NCI-H2107 (cell line): ENCODE data around the gene BCAS1.

Experiments used
- DNase-seq: peaks from one replicate; lab custom pipeline; 2025; lab: John Stamatoyannopoulos, UW

Gene BCAS1

DNA sequence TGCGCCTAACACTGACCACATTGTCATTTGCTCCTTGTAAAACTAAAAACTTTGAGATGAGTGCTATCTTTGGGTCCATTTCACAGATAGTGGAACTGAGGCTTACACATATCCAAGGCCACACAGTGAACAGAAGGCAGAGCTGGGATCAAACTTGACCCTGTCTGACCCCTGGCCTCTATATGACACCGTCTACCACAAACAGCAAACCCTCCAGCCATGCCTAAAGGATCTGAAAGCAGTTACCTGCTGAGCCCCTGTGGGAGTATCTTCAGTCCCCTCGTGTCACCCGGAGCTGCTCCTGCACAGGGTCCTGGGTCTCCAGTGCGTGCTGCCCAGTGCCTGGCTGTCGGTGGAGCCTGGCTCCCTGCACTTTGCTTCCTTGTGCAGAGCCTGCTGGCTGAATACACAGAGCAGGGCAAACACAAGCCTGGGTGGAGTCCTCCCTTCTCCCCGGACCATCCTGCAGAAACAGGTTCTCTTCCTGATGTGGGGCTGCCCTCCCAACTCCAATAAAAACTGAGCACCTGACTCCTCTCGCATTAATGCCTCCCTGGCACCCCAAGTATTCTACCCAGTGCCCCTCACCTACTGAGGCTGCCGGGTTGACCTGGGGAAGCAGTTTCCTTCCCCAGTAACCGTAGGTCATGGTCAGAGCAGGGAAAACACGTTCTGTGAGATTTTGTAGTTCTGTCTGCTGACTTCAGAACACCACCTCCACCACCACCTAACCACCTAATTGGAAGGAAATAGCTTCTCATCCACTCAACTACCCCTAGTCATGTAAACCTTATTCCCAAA lies at the start of gene BCAS1:
Gene BCAS1, minus strand, starts transcription at position 408 of the 801 bp plus-strand sequence. CDS start 11,876 bp downstream, outside the sequence.
- DNase-seq: no peak

GRCh38 chr20:54119744-54120143 lies 49.4 kb upstream of the BCAS1 start:
- DNase-seq: no peak

DNA sequence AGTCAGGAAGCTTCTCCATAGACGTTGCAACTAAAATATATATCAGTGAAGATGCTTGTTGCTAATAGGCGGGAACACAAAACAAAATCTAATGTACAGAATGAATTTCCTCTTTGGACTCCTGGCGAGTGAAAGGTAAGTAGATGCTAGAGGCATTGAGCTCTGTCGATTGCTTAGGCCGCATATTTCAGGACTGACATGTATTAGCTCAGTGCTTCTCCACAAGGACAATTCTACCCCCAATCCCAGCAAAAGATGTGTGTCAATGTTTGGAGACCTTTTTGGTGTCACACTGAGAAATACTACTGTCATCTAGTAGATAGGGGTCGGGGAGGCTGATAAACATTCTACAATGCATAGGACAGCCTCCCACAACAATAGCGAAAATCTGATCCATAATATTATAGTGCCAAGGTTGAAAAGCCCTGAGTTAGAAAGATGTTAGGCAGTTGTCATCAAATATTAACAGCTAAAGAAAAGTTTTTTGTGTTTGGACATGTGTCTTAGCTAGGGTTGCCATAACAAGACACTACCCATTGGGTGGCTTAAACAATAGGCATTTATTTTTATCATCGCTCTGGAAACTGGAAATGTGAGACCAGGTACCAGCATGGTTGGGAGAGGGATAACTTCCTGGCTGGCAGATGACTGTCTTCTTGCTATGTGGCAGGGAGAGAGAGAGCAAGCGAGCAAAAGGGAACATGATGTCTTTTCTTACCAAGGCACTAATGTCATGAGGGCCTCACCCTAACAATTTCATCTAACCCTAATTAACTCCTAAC lies 48.0 kb upstream of the BCAS1 start:
- no peak for DNase-seq

DNA sequence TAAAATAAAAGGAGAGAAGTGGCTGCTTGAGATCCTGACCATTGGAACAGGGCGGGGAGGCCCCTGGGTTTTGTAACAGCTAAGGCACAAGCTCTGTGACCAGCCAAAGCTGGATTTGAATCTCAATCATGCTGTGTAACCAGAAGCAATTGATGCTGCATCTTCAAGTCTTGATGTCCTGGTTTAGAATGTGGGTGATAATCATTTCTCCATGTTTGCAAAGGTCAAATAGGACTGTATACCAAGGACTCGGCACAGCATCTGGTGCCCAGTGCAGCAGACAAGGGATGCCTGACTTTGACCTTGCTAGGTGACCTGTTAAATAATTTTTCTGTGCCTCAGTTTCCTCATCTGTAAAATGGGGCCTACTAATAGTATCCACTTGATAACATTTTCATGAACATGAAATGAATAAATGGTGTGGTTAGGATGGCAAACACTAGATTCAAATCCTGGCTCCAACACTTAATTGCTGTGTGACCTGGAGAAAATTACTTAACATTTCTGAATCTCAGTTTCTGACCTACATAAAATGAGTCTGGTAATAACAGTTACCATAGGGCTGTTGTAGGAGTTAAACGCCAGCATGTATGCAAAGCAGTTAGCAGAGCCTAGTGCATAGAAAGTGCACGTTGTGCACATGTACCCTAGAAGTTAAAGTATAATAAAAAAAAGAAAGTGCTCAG lies 46.3 kb upstream of the BCAS1 start:
- no peak for DNase-seq

DNA sequence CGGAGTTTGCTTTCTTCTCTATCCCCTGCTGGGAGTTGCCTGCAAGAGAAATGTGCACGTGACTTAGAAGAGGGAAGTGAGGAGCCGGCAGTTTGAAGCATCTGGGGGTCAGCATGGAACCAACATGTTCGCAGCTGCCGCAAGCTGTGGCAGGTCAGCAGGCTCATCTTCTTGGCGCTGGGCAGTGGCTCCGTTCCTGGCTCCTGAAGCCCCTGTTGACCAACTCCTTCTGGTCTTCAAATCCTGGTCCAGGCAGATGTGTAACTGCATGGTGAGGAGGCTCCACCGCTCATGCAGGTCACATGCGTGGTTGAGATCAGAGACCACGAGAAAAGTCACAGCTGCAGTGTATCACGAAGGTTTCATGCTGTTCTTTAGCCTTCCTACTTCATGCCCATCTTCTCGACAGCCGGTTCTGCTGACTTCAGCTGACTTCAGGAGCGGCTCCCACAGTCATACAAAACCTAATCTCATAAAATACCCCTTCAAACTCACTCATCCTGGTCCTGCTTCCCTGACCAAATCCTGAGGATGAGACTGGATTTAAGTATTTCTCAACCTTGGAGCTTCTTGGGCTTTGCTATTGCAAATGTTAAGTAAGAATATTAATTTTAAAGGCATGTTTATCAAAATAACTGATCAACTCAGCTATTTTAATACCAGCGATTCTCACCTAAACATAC lies 44.9 kb upstream of the BCAS1 start:
- DNase-seq: no peak

- DNase-seq: no peak
These were observed 43.7 kb upstream of the BCAS1 start for GRCh38 chr20:54114109-54114508.

DNA sequence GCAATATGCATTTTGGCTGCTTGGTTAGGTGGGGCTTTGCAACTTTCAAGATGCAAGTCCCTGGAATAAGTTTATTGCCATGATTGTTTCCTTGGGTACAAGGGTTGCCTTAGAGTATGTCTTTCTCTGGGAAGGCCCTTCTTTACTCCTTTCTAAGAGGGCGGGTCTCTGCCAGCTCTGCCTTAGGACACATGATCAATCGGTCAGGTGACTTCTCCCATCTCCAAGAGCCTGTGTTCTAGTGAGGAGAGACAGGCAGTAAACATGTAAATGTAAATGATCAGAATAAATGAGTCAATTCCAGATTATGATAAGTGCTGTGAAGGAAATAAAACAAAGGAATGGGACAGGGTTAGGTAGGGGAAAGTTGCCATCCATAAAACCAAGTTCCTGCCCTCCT lies 43.2 kb upstream of the BCAS1 start:
- no peak for DNase-seq

GRCh38 chr20:54112221-54112884 lies 42.0 kb upstream of the BCAS1 start:
- no peak for DNase-seq

DNA sequence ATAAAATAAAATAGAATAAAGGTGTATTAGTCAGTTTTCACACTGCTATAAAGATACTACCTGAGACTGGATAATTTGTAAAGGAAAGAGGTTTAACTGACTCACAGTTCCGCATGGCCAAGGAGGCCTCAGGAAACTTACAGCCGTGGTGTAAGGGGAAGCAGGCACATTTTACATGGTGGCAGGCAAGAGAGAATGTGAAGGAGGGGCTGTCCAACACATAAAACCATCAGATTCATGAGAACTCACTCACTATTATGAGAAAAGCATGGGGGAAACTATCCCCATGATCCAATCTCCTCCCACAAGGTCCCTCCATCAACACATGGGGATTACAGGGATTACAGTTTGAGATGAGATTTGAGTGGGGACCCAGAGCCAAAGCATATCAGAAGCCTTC lies 41.1 kb upstream of the BCAS1 start:
- no peak for DNase-seq

DNA sequence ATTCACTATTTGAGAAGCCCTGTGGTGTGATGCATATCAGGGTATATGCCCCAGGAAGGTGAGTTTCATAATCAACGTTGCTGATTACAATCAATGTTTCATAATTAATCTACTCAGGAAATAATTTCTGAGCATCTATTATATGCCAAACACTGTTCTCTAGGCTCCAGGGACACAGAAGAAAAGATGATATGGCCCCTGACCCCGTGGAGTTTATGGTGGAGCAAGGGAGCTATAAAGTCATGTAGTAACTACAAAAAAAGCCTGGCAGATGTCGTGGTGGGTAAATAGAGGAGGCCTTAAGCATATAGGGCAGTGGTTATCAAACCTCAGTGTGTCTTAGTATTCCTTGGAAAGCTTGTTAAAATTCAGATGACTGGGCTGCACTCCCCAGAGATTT lies 40.1 kb upstream of the BCAS1 start:
- no peak for DNase-seq

- no peak for DNase-seq
These were observed 39.6 kb upstream of the BCAS1 start for GRCh38 chr20:54110041-54110440.

GRCh38 chr20:54108817-54109216 lies 38.4 kb upstream of the BCAS1 start:
- DNase-seq: no peak

DNA sequence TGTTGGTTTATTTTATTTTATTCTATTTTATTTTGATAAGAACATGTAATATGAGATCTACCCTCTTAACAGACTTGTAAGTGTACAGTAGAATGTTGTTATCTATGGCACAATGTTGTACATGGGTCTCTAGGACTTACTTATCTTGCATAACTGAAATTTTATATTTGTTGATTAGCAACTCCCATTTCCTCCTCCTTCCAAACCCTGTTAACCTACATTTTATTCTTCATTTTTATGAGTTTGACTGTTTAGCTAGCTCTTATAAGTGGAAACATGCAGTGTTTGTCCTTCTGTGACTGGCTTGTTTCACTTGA lies 37.9 kb upstream of the BCAS1 start:
- DNase-seq: no peak

DNA sequence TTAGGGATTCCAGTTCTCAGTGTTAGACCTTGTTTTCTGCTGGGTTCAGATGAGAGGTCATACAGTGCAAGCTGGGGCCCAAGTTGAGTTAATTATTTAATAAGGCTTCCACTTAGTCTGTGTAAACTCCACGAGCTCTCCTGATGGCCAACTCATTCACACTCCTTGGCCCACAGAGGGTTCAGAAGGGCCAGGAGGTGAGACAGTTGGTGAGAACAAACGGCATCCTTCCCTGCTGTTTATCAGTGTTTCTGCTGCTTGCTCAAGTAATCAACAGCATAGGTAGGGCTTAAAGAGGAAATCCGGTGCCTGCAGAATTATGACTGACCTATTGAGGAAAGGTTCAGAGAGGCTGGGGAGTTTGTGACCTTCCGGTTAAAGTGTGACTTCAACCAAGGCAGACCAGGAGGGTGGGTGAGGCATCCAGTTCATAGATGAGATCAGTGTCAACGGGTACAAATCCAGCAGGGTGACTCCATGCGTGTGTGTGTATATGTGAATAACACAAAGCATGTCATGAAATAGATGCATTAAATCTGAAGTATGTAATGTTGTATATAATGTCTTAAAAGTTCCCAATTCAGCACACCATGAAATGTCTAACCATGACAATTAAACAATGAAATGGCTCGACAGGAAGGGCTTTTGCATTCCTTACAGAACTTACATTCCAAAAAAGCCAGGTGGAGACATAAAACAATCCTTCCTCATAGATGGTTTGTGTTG lies 37.4 kb upstream of the BCAS1 start:
- no peak for DNase-seq

DNA sequence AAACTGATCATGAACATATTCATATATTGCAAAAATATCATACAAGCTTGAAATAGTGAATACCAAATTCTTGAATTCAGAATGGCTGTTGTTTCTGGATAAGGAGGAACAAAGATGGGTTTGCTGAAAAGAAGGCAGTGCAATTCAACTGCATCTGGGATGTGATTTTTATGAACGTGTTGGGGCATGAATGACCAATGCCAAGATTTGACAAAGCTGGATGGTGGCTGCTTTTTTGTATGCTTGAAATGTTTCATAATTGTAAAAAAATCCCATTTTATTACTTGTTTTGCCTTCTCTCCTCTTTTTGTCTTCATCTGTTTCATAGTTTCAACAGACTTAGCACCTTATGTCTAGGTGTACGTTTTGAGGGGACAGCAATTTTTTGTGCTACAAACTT lies 36.8 kb upstream of the BCAS1 start:
- DNase-seq: no peak

GRCh38 chr20:54106162-54106561 lies 35.8 kb upstream of the BCAS1 start:
- DNase-seq: no peak

DNA sequence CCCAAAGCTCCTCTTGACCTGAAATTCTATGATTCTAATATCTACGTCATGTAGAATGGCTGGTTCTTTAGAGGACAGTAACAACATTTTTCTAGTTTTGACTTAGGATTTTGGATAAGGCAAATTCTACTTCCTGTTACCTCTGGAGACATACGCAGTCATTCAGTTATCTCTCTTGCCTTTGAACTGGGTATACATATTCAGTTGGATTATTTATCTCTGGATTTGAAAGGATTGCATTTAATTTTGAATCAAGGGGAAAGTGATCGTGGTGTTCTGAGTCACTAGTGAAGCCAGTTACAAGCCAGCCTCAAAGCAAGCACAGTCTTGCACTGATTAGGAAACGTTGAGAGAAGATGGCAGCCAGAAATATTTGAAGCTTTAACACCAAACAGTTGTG lies 35.3 kb upstream of the BCAS1 start:
- DNase-seq: no peak

GRCh38 chr20:54104781-54105180 lies 34.4 kb upstream of the BCAS1 start:
- DNase-seq: no peak

DNA sequence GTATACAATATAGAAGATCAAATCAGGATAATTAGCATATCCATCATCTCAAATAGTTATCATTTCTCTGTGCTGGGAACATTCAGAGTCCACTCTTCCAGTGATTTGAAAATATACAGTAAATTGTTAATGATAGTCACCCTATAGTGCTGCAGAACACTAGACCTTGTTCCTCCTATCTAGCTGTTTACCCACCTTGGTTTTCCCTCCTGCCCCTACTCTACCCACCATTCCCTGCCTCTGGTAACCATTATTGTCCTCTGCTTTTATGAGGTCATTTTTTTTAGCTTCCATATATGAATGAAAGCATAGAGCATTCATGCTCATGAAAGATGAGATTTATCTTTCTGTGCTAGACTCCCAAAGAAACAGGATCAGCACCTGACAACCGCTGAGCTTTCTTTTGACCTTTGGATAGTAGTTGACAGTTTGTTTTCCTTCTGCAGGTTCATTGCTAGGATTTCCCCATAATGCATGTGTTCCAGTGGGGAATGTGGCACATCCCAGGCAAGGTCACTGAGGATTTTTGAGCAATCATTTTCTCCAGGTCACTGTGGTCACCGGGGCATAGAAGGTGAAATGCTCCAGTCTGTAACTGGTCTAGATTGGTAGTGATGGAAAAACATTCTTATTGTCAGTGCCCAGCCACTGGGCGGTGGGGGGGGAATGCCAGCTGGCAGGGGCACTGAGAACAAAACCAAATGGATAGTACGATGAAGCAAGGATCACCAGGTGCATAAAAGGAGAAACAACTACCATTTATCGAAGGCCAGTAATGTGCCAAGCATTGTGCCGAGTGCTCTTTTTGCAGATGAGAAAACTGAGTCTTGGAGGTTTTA lies 33.6 kb upstream of the BCAS1 start:
- DNase-seq: no peak

DNA sequence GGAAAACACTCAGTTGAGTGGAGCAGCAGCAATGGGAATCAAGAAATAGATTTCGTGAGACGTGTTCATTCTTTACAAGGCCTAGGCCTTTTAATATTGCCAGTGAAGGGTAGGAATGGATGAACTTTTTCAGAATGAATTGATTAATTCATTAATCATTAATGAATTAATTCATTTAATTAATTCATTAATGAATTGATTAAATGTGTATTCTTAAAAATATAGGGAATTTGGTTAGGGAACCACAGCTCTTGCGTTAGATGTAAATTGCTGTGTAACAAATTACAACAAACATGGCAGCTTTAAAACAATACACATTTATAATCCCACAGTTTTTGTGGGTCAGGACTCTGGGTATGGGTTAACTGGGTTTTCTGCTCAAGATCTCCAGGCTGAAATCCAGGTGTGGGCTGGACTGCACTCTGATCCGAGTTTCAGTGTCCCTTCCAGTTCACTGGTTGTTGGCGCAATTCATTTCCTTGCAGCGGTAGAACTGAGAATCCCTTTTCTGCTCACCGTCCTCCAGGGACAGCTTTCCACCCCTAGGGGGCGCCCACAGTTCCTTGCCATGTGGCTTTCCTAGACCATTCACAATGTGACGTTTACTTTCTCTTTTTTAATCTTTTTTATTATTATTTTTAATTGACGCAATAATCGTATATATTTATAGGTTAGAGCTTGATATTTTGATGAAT lies 32.8 kb upstream of the BCAS1 start:
- DNase-seq: peak; percentile 22
